ENCODE data around the gene BCL2L1. TPM values are rescaled to one million over a fixed set of nuclear protein-coding genes. Genes with fewer than 3 reads are reported as not detected.

The BCL2L1 gene
- total RNA-seq, 1 experiment from 2014 or later = 226 TPM

GRCh38 chr20:31633339-31633914 lies 89.2 kb downstream of the BCL2L1 start:
- RAD21 ChIA-PET (ENCODE audit: low non-redundant PET in 1 of 2, low total read pairs in 2 of 2, uncharacterized antibody in 2 of 2, unreplicated experiment in 2 of 2) = interaction anchor here (0.6 to 1.8 kb wide), 4 partner anchors 28 to 152 kb away, joined by 4 to 14 read pairs (median 9); no protein-coding TSS in a partner anchor
- H3K4me1 ChIP-seq (ENCODE audit: control insufficient read depth in 1 of 2, insufficient read depth in 2 of 2, low read length in 2 of 2) = peaks cover 0 to 6% of the 10 kb centered on the region in 2 experiments; a peak in 1 of 4 replicates
- DNase-seq (ENCODE audit: low read depth, low spot score) (no peak), ATAC-seq (no peak)
- no peak overlapping the region for H3K9ac ChIP-seq (ENCODE audit: low read length)
- intact Hi-C loops (cut with micrococcal nuclease) = no loop called here
- CTCF ChIA-PET = interaction anchor here (0.6 to 5.4 kb wide), 34 partner anchors 9 to 219 kb away, joined by 3 to 84 read pairs (median 6); partner anchors contain the start of genes BCL2L1 and TPX2
- H3K27me3 ChIP-seq (ENCODE audit: insufficient read depth, low read length) = no peaks in the 10 kb centered on the region
- H2AFZ ChIP-seq (ENCODE audit: low read depth, low read length, poor library complexity, severe bottlenecking) = no peak overlapping the region
- no peaks in the 10 kb centered on the region for H3K79me2 ChIP-seq (ENCODE audit: insufficient read depth, low read length)
- no peaks in the 10 kb centered on the region for H3K9me3 ChIP-seq (ENCODE audit: control insufficient read depth in 1 of 2, insufficient read depth in 1 of 2, low read depth in 1 of 2, low read length in 2 of 2)
- no TSS peak for BruUV-seq (replicated peaks)
- POLR2A ChIA-PET = interaction anchor here (0.8 to 3.0 kb wide), 9 partner anchors 12 to 106 kb away, joined by 3 to 18 read pairs (median 5); partner anchors contain the start of genes ID1 and TPX2
- H3K27ac ChIP-seq (ENCODE audit: low read depth, low read length) = no peak overlapping the region
- H4K20me1 ChIP-seq (ENCODE audit: insufficient read depth) = no peaks in the 10 kb centered on the region
- H3K4me2 ChIP-seq (ENCODE audit: low read length) = no peak overlapping the region
- no peak overlapping the region for H3K4me3 ChIP-seq (replicated peaks in 1 of 2; ENCODE audit: low read depth in 1 of 2, low read length in 2 of 2)
- TF ChIP-seq CBX3 (IDR thresholded peaks at IDR 0.05; ENCODE audit: low read depth) (no peak), CTCF (IDR thresholded peaks at IDR 0.05 in 2 of 3, conservative IDR thresholded peaks at IDR 0.05 in 1 of 3; ENCODE audit: borderline replicate concordance in 1 of 3, insufficient read depth in 1 of 3, low read depth in 2 of 3, low read length in 2 of 3) (no peak), EZH2phosphoT487 (IDR thresholded peaks at IDR 0.05; ENCODE audit: borderline replicate concordance) (no peak), FOSL1 (IDR thresholded peaks at IDR 0.05; ENCODE audit: low read depth) (no peak), SIN3A (IDR thresholded peaks at IDR 0.05; ENCODE audit: low read depth) (no peak), MAX (IDR thresholded peaks at IDR 0.05) (no peak), SP1 (IDR thresholded peaks at IDR 0.05; ENCODE audit: low read depth) (no peak), ELF1 (IDR thresholded peaks at IDR 0.05; ENCODE audit: borderline replicate concordance, low read depth) (no peak), RAD21 (IDR thresholded peaks at IDR 0.05; ENCODE audit: low read depth) (no peak), EZH2 (IDR thresholded peaks at IDR 0.05) (no peak), YY1 (IDR thresholded peaks at IDR 0.05; ENCODE audit: extremely low read depth, insufficient replicate concordance, low read depth, low read length) (no peak), EGR1 (IDR thresholded peaks at IDR 0.05; ENCODE audit: low read depth) (no peak), SRF (IDR thresholded peaks at IDR 0.05; ENCODE audit: low read depth) (no peak), REST (IDR thresholded peaks at IDR 0.05; ENCODE audit: low read depth) (no peak), ZFX (IDR thresholded peaks at IDR 0.05) (no peak), ZBTB33 (IDR thresholded peaks at IDR 0.05; ENCODE audit: extremely low read depth, insufficient replicate concordance, low read length) (no peak), TCF7L2 (IDR thresholded peaks at IDR 0.05; ENCODE audit: borderline replicate concordance, extremely low read depth, insufficient read depth, insufficient read length) (no peak), CEBPB (IDR thresholded peaks at IDR 0.05; ENCODE audit: low read depth) (no peak)
- H3K9me2 ChIP-seq (ENCODE audit: insufficient read depth) = no peaks in the 10 kb centered on the region
- no peaks in the 10 kb centered on the region for H3K36me3 ChIP-seq (ENCODE audit: control insufficient read depth in 1 of 2, insufficient read depth in 2 of 2, low read length in 2 of 2)

Measured in HCT116 (cell line).